HepG2 (cell line): Measurements from ENCODE around the gene SYP. TPM values are rescaled to one million over a fixed set of nuclear protein-coding genes. Genes with fewer than 3 reads are reported as not detected.
A peak's percentile ranks its signal among the peaks of the same experiment; 100 is the strongest.

ENCODE experiments used
- AGO1 ChIP-seq: fragments of 200-400 bp; formaldehyde crosslinking; IDR thresholded peaks from 2 replicates; pipeline ENCODE4 v1.6.1; 2017; ENCODE audit warnings: mild to moderate bottlenecking, low read depth, low read length, moderate library complexity; ENCODE audit not compliant: poor library complexity, severe bottlenecking
- ESRRA ChIP-seq: sonication (generic); formaldehyde crosslinking; IDR thresholded peaks from 2 replicates; pipeline ENCODE4 v1.5.1; 2020; ENCODE audit warnings: mild to moderate bottlenecking, low read depth, missing genetic modification reagents
- MAFF ChIP-seq: IDR thresholded peaks from 2 replicates; pipeline ENCODE4 v1.6.1; 2011; ENCODE audit warnings: low read depth, low read length, improper control_type of control experiment
- NPAS2 ChIP-seq: sonication (generic); formaldehyde crosslinking; IDR thresholded peaks from 2 replicates; pipeline ENCODE4 v1.8.0; 2022; ENCODE audit warnings: mild to moderate bottlenecking, missing genetic modification reagents, borderline replicate concordance
- RFX1 ChIP-seq: fragments of 450-650 bp; IDR thresholded peaks from 2 replicates; pipeline ENCODE4 v1.6.1; 2017
- SIX1 ChIP-seq: sonication (generic); formaldehyde crosslinking; IDR thresholded peaks from 2 replicates; pipeline ENCODE4 v1.4.0; 2020; ENCODE audit warnings: missing genetic modification reagents, borderline replicate concordance
- ZC3H4 ChIP-seq: sonication (generic); formaldehyde crosslinking; IDR thresholded peaks from 2 replicates; pipeline ENCODE4 v1.4.0; 2020; ENCODE audit warnings: missing genetic modification reagents, borderline replicate concordance
- ZNF430 ChIP-seq: sonication (generic); formaldehyde crosslinking; IDR thresholded peaks from 2 replicates; pipeline ENCODE4 v1.9.0; 2021; ENCODE audit warnings: mild to moderate bottlenecking, missing genetic modification reagents
- ZNF446 ChIP-seq: sonication (generic); formaldehyde crosslinking; IDR thresholded peaks from 2 replicates; pipeline ENCODE4 v1.5.0; 2020; ENCODE audit warnings: mild to moderate bottlenecking, missing genetic modification reagents
- ZNF549 ChIP-seq: sonication (generic); formaldehyde crosslinking; IDR thresholded peaks from 2 replicates; pipeline ENCODE4 v1.5.0; 2020; ENCODE audit warnings: missing genetic modification reagents
- ZNF562 ChIP-seq: sonication (generic); formaldehyde crosslinking; IDR thresholded peaks from 2 replicates; pipeline ENCODE4 v1.8.0; 2022; ENCODE audit warnings: missing genetic modification reagents, borderline replicate concordance
- ZNF563 ChIP-seq: sonication (generic); formaldehyde crosslinking; IDR thresholded peaks from 2 replicates; pipeline ENCODE4 v1.8.0; 2022; ENCODE audit warnings: mild to moderate bottlenecking, moderate library complexity, missing genetic modification reagents
- polyA plus RNA-seq, 8 experiments: library from polyadenylated mRNA; depleted of rRNA in 3 of 8; stranded (reverse) in 7 of 8; unstranded in 1 of 8; fragments of >200 nt; fragmentation: Illumina TruSeq in 4 of 8; extraction: Trizol in 4 of 8; gene quantifications; 2 replicates each; pipeline versions ENCODE4 v1.2.1 to v1.2.3, GENCODE V29; 2011 to 2016; ENCODE audit warnings: low read depth in 4 of 8, missing spikeins in 1 of 8, mixed read lengths in 1 of 8; ENCODE audit not compliant: insufficient read depth in 1 of 8
- total RNA-seq, 5 experiments: library from RNA; depleted of rRNA; stranded (reverse); fragments of >200 nt; fragmentation: Illumina TruSeq; extraction: Trizol; gene quantifications; 2 replicates each; pipeline ENCODE4 v1.2.3, GENCODE V29; 2016; ENCODE audit warnings: low read depth in 1 of 5
- TF ChIP-seq, protein P1 (sequence below): IDR thresholded peaks from 2 replicates; pipeline ENCODE4 v1.6.1; 2016
- TF ChIP-seq, protein P2 (sequence below): sonication (generic); formaldehyde crosslinking; IDR thresholded peaks from 2 replicates; pipeline ENCODE4 v1.5.0; 2020; ENCODE audit warnings: missing genetic modification reagents
- TF ChIP-seq, protein P3 (sequence below): IDR thresholded peaks from 2 replicates; pipeline ENCODE4 v1.6.1; 2016; ENCODE audit warnings: low read depth, control low read depth
- TF ChIP-seq, protein P4 (sequence below): sonication (generic); formaldehyde crosslinking; IDR thresholded peaks from 2 replicates; pipeline ENCODE4 v1.4.0; 2020; ENCODE audit warnings: missing genetic modification reagents
- TF ChIP-seq, protein P5 (sequence below): sonication (generic); formaldehyde crosslinking; conservative IDR thresholded peaks from 2 replicates; pipeline ENCODE4 v1.8.0; 2022; ENCODE audit warnings: low read depth, missing genetic modification reagents
- TF ChIP-seq, protein P6 (sequence below): sonication (generic); formaldehyde crosslinking; IDR thresholded peaks from 2 replicates; pipeline ENCODE4 v1.8.0; 2022; ENCODE audit warnings: missing genetic modification reagents, mild to moderate bottlenecking, borderline replicate concordance
- TF ChIP-seq, protein P7 (sequence below): sonication (generic); formaldehyde crosslinking; conservative IDR thresholded peaks from 2 replicates; pipeline ENCODE4 v1.5.0; 2020; ENCODE audit warnings: missing genetic modification reagents
- TF ChIP-seq, protein P8 (sequence below): sonication (generic); IDR thresholded peaks from 2 replicates; pipeline ENCODE4 v1.6.1; 2016; ENCODE audit warnings: low read depth, borderline replicate concordance

SYP gene
- total and polyA plus RNA-seq, 2 of the 13 experiments (the other 11 are each of a cell fraction or from before 2014, with no cell fraction given) = 2.0 to 2.5 TPM

DNA sequence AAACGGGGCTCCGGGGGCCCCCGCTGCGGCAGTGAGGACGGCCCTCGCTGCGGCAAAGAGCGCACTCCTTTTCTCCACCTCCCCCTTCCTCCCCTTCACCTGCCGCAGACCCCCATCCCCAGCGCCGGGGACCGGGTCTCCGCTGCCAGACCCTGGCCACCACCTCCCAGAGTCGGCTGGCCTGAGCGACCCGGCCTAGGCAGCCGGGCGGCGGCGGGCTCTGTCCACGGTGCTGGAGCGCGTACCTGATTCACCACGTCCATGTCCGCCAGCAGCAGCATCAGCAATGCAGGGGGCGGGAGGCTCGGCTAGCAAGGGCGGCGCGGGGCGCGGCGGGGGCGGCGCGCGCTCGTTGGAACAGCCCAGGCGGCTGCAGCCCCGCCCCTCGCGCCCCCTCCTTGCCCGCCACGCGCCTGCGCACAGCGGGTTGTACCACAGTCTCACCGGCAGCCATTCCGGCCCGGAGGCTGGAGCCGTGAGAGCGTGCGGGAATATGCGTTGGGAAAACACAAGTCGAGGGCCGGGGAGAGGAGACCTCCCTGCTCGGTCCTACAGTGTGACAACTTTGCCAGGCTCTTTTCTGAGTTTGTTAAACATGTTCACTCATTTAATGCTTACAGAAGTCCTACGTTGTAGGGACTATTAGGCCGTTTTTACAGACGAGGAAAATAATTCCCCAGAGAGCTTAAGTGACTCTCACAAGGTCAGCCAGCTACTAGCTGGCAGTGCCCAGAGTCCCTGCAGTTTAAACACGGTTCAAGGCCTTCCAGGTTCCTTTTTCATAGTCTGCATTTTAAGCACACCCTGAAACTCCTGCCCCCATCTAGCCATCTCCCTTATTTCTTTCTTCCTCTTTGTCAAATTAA, at the start of gene SYP (continued):
- TF ChIP-seq, protein P1, sequence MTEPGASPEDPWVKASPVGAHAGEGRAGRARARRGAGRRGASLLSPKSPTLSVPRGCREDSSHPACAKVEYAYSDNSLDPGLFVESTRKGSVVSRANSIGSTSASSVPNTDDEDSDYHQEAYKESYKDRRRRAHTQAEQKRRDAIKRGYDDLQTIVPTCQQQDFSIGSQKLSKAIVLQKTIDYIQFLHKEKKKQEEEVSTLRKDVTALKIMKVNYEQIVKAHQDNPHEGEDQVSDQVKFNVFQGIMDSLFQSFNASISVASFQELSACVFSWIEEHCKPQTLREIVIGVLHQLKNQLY (CRISPR knock-in tag) = no peak
- TF ChIP-seq ZNF563 (CRISPR knock-in tag) (peak; percentile 95), ZNF562 (CRISPR knock-in tag) (no peak), SIX1 (CRISPR knock-in tag) (no peak), ZC3H4 (CRISPR knock-in tag) (no peak), ZNF446 (CRISPR knock-in tag) (peak; percentile 94), ESRRA (CRISPR knock-in tag) (peak; percentile 58; the same call in 1 of the 2 replicates), RFX1 (no peak), ZNF430 (CRISPR knock-in tag) (peak; percentile 92), AGO1 (peak; percentile 42), NPAS2 (no peak), ZNF549 (CRISPR knock-in tag) (no peak), MAFF (no peak)
- TF ChIP-seq, protein P2, sequence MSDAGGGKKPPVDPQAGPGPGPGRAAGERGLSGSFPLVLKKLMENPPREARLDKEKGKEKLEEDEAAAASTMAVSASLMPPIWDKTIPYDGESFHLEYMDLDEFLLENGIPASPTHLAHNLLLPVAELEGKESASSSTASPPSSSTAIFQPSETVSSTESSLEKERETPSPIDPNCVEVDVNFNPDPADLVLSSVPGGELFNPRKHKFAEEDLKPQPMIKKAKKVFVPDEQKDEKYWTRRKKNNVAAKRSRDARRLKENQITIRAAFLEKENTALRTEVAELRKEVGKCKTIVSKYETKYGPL (CRISPR knock-in tag) = 0 out of 2 replicates have a peak, but pooled peaks have one; percentile 33
- TF ChIP-seq, protein P3, sequence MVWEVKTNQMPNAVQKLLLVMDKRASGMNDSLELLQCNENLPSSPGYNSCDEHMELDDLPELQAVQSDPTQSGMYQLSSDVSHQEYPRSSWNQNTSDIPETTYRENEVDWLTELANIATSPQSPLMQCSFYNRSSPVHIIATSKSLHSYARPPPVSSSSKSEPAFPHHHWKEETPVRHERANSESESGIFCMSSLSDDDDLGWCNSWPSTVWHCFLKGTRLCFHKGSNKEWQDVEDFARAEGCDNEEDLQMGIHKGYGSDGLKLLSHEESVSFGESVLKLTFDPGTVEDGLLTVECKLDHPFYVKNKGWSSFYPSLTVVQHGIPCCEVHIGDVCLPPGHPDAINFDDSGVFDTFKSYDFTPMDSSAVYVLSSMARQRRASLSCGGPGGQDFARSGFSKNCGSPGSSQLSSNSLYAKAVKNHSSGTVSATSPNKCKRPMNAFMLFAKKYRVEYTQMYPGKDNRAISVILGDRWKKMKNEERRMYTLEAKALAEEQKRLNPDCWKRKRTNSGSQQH (CRISPR knock-in tag) = peak; percentile 90
- TF ChIP-seq, protein P4, sequence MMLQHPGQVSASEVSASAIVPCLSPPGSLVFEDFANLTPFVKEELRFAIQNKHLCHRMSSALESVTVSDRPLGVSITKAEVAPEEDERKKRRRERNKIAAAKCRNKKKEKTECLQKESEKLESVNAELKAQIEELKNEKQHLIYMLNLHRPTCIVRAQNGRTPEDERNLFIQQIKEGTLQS (CRISPR knock-in tag) = 0 out of 2 replicates have a peak, but pooled peaks have one; percentile 36
- TF ChIP-seq, protein P5, sequence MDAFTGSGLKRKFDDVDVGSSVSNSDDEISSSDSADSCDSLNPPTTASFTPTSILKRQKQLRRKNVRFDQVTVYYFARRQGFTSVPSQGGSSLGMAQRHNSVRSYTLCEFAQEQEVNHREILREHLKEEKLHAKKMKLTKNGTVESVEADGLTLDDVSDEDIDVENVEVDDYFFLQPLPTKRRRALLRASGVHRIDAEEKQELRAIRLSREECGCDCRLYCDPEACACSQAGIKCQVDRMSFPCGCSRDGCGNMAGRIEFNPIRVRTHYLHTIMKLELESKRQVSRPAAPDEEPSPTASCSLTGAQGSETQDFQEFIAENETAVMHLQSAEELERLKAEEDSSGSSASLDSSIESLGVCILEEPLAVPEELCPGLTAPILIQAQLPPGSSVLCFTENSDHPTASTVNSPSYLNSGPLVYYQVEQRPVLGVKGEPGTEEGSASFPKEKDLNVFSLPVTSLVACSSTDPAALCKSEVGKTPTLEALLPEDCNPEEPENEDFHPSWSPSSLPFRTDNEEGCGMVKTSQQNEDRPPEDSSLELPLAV (CRISPR knock-in tag) = no peak
- TF ChIP-seq, protein P6, sequence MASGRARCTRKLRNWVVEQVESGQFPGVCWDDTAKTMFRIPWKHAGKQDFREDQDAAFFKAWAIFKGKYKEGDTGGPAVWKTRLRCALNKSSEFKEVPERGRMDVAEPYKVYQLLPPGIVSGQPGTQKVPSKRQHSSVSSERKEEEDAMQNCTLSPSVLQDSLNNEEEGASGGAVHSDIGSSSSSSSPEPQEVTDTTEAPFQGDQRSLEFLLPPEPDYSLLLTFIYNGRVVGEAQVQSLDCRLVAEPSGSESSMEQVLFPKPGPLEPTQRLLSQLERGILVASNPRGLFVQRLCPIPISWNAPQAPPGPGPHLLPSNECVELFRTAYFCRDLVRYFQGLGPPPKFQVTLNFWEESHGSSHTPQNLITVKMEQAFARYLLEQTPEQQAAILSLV = peak; percentile 53; the same call in 1 of the 2 replicates
- TF ChIP-seq, protein P7, sequence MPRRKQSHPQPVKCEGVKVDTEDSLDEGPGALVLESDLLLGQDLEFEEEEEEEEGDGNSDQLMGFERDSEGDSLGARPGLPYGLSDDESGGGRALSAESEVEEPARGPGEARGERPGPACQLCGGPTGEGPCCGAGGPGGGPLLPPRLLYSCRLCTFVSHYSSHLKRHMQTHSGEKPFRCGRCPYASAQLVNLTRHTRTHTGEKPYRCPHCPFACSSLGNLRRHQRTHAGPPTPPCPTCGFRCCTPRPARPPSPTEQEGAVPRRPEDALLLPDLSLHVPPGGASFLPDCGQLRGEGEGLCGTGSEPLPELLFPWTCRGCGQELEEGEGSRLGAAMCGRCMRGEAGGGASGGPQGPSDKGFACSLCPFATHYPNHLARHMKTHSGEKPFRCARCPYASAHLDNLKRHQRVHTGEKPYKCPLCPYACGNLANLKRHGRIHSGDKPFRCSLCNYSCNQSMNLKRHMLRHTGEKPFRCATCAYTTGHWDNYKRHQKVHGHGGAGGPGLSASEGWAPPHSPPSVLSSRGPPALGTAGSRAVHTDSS = no peak
- TF ChIP-seq, protein P8, sequence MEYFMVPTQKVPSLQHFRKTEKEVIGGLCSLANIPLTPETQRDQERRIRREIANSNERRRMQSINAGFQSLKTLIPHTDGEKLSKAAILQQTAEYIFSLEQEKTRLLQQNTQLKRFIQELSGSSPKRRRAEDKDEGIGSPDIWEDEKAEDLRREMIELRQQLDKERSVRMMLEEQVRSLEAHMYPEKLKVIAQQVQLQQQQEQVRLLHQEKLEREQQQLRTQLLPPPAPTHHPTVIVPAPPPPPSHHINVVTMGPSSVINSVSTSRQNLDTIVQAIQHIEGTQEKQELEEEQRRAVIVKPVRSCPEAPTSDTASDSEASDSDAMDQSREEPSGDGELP = peak; percentile 38; the same call in 1 of the 2 replicates
